Cerebellar cortex (tissue), 1 donor: ENCODE results near the gene FAP.

ENCODE experiments used
- DNase-seq: peaks from one replicate; pipeline ENCODE4 v3.0.0-alpha.2; 2015; ENCODE audit warnings: low spot score

FAP gene

DNA sequence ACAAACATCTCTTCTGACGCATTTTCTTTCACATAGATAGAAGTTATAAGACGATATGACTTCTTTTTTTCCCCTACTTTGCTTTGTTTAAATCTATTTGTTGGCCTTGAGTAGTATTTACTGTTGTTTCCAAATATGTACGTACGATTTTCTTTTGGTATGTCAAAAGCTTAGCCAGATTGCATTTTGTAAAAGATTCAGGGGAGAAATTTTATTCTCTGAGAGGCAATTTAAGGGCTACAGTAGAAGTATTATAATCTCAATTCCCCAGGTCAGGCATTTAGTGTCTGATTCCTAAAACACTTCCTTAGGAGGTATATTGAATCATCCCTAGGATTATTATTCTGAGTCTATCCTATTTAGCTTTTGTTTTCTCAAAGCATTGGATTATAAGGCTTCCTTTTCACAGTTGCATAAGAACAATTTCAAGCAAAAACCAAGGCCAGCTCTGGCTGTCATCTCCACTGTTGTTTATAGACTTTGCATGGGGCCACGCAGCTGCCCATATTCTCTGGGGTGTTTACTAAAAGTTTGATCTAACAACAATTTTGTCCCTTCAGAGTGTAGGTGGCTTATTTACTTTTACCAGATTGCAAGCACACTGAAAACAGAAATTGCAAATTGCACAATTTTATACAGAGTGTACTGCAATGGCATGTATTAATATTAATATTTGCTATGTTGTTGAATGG is 57.6 kb downstream of the FAP start:
- DNase-seq, result no peak

DNA sequence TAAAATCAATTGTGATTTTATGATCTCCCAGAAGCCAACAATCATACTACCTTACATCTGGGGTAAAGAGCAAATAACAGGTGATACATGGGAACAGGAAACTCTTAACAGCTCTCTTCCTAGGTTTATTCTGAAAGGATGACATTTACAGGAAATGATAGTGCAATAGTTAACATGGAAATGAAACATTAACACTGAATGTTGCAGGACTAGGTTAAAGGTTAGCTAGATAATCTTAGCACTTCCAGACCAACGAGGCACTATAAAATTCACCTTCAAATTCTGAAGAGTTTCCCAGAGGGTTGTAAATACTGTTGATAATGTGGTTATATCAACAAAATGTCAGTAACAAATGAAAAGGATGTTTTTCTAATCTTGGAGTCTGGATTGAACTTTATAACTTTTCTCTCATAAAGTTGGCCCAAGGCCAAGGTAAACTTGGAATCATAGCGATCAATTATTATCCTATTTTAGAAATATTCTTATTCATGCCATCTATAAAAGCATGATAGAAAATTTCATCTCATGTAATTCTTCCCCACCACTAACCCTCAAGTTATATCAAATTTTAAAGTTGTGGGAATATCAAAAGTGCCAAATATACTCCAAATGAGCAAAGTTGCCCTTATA is 58.3 kb downstream of the FAP start:
- no peak for DNase-seq

DNA sequence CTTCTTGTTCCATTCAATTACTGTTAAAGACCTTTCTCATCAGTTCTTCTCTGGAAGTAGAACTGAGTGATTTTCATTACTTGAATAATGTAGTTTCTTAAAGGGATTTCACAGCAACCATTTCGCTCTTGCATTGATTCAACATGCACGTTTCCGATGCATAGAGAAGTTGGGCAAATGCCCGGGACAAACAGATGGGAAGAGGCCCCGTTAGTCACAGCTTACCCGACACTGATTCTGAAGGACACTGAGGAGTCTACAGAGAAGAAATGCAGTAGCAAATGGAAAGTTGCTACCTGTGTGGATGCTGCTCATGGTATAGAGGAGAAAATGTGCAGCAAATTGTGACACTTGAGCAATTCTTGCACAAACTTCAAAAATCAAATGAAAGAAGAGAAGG is 58.9 kb downstream of the FAP start:
- DNase-seq, result peak; percentile 4

DNA sequence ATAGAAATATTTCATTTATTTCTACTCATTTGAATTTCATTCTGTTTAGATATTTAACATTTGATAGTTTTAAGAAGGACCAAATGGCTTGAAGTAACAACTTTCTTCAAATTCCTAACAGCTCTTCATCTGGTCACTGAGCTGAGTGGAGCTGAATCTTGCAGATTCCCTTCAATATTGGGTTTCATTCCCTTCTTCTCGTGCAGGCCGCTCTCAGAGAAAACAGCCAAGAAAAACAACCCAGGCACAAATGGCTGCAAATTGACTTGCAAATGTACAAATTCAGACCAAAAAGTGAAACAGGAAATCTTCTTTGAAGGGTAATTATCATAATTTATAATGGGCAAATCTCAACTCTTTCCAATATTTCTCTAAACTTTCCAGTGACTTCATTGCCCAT is 60.9 kb downstream of the FAP start:
- no peak for DNase-seq

DNA sequence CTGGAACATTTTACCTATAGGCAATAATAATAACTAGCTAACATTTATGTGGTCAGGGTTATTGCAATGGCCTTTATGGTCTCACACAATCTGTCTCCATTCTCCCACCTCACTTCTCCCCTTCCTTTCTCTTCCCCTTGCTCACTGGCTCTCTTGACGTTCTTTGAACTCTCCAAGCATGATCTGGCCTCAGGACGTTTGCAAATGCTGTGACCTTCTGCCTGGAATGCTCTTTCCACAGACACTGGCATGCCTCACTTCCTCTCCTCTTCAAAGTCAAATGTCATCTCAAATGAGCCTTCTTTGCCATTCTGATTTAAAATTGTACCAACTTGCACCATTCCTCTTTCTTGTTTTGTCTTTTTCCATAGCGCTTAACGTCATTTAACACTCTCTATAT is 65.9 kb downstream of the FAP start:
- no peak for DNase-seq

DNA sequence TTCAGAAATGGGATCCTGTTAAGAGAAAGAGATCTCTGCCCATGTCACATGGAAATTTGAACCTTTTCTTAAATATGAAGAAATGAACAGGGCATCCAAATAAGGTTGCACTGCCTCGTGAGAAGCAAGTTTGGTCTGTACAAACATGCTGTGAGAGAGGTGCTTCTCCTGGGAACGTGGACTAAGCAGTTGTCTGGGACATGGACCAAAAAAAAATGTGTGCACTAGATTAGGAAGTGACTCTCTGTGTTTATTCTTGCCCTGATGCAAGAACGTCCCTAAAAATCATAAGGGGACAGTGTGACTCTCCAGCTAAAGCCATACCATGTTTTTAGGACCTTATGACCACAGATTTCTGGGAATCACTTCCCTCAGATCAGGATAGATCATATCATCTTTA is 67.5 kb downstream of the FAP start:
- no peak for DNase-seq

DNA sequence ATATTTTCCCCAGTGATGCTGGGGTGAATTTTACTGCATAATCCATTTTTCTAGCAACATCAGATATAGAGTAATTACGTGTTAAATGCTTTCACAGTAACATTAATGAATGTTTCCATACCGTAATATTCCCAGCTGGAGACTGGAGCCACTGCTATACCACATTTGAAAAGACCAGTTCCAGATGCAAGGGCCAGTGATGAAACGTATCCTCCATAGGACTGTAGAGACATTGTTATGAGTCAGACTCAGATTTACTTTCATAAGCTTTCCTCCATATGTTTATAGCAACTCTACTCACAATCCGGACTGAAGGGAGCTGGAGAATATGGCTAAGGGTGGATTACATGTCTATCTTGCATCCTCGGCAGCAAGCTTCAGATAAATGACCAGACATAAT is 68.5 kb downstream of the FAP start:
- DNase-seq, result no peak

DNA sequence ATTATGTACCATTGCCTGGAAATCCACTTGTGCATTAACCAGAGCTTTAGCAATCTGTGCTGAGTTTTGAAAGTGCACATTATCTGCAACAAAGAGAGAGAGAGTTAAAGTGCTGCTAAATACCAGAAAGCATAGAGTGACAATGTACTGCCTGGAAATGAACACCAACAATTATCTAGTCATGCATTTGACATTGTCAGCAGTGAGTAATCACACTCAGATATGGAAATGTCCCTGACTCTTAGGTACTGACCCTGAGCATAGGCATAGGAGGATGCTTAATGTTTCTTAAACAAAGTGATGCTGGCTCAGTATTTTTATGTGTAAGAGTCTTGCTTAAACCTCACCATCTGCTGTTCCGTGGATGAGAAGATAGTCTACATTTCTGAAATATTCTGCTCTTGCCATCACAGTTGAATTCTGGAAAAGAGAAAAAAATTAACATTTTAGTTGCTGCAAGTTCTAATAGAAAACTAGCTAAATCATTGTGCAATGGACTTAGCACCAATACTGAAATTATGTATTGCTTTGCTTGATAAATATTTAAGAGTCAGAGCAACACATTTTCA is 70.4 kb downstream of the FAP start:
- DNase-seq, result no peak

DNA sequence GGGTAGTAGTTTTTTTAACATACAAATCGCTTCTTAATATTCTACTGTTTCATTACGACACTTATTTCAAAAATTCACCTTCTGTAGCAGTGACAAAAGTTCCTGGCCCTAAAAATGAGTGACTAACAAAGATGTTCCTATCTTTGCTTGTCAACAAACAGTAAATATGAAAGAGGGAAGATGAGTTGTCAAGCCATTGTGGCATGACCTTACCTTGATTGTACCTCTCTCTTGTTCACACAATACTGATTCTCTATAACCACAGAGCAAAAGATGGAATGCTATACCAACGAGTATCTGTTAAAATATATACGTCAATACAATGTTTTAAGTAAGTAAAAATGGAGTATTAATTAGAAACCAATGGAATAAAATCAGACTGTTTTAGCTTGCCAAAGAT is 76.5 kb downstream of the FAP start:
- no peak for DNase-seq

DNA sequence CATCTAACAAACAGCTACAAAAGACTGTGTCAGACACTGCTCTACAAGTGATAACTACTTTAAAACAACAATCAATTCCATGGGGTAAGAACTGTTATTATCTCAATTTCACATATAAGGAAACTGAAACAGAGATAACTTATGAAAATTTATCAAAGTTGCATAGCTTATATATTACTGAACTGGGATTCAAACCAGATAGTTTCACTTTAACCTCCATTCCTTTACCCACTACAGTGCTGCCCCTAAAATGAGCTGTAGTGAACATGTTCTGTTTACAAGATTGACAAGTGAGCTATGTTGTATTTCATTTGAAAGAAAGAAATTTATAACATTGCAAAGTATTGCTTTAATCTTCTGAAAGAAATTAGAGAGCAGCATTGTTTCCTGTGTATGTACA is 77.1 kb downstream of the FAP start:
- no peak for DNase-seq

DNA sequence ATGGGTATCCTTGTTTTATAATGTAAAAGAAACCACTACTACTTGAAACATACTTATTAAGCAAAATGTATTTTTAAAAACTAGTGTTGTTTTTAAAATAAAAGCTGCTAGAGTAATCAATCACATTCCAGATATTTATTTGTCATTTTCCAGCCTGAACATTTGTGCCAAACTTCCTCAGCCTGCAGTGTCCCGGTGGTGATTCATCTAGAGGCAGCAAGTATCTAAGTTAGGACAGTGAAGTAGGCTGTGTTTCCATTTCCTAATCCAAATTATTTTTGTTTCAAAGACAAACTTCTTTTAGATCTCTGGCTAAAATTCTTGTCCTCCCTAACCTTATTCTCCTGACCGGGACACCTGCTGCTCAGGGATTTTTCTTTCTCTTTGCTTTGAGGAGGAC is 78.4 kb downstream of the FAP start:
- no peak for DNase-seq

DNA sequence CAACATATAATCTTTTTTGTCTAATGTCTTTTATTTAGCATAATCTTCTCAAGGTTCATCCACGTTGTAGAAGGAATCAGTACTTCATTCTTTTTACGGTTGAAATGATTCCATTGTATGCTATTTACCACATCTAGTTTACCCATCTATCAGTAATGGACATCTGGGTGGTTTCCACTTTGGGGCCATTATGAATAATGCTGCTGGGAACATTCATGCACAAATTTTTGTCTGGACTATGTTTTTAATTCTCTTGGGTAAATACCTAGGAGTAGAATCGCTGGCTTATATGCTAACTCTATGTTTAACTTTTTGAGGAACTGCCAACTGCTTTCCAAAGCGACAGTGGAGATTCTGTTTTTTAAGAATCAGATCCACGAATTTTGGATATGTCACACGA is 83.8 kb downstream of the FAP start:
- no peak for DNase-seq

DNA sequence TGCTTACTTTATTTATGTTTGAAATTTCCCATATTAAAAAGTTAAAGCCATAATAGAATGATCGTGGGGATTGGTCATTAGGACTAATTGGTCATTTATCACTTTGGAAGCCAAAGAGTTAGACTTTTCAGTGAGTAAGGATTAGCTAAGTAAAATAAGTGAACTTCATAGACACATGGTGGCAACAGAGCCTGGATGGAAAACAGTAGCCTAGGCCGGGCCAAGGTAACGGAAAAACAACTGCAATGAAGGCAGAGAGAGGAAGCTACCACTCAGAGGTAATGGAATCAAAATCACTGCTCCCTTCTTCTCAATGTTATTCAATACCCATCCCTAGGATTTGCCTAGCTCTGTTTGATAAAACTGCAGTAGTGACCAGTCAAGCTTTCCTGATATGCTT is 87.1 kb downstream of the FAP start:
- DNase-seq, result no peak

DNA sequence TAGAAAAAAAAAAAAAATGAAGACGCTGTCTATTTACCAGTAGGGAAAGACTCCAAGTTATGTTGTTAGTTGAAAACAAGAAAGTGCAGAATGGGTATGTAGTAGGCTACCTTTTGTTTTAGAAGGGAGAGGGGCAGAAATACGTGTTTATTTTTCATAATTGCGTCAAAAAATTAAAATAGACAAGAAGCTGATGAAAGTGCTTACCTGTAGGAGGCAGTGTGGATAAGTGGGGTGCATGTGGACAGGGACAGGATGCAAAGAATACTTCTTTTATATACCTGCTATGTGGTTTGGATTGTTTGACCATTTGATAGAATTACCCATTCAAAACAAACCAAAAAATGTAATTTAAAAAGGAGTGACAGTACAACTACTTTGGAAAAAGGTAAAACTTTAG is 88.2 kb downstream of the FAP start:
- DNase-seq, result no peak

DNA sequence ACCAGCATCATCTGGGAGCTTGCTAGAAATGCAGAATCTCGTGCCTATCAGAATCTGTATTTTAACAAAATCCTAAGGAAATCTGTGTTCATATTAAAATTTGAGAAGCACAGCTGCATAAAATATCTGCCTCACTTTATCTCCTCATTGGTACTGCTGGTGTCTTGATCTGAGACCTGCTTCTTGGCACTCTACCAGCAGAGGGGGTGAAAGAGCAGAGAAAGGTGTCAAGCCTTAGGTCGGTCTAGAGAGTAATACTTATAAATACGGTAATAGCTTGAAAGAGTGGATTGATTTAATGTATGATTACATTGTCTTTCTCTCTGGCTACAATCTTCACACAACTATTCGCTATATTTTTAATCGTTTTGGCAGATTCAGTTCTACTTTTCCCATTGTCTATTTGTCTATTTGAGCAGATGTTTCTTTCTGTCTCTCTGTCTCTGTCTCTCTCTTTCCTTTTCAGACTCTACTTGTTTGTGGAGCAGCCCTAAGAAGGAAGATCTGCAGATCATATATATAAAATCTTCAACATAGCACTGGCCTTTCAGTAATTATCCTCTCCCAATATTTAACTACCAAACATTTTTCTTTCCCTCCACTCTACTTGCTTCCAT is 89.5 kb downstream of the FAP start:
- DNase-seq, result peak; percentile 25

DNA sequence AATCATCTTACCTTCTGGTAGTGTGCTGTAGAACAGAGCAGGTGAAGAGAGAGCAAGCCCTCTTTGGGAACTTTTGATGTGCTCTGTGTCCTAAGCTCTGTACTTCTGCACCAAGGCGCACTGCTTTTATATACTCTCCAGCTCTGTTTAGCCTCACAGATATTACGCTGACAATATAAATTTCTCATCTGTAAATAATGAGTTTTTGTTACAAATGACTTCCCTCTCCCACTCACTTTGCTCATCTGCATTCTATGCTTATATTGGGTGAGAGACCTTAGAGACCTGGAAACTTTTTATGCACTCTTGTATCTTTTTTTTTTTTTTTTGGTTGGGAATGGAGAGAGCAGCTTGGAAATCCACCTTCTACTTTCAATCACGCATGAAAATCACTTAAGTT is 91.1 kb downstream of the FAP start, which contains the start of gene GCG:
Gene GCG (minus strand): TSS at position 101 of the 400 bp plus-strand sequence. CDS start 3,069 bp downstream, outside the sequence.
- DNase-seq, result no peak

DNA sequence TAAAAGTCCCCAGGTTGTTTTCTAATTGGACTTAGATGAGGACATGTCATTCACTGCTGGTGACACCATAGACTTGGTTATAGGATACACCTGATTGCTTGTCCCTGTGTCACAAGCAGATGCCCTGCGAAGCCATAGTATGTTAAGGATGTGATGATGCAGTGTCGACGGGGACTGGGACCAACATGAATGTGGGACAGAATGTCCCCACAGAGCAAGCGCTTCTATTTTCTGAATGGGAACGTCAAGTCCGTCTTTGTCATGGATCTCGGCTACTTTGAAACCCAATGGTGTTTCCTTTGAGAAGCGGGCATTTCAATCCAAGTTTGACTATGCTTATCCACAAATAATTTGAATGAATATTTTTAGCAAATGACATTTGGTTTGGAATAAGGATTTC is 93.3 kb downstream of the FAP start:
- DNase-seq, result no peak

DNA sequence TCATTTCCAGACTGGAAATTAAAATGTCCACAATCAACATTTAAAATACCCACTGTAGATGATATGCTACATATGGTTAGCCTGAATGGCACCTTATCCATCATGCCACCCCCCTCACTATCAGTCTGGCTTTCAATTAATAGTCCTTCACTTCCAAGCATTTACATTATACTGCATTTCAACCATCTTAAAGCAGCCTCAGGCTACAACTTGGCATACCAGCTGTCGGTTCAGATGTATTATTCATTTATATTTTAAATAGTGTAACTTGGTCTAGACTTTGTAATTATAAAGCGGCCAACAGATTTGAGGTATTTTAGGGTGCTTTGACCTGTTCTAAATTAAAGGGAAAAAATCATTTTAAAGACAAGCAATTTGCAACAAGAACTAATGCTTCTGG is 93.8 kb downstream of the FAP start:
- no peak for DNase-seq

DNA sequence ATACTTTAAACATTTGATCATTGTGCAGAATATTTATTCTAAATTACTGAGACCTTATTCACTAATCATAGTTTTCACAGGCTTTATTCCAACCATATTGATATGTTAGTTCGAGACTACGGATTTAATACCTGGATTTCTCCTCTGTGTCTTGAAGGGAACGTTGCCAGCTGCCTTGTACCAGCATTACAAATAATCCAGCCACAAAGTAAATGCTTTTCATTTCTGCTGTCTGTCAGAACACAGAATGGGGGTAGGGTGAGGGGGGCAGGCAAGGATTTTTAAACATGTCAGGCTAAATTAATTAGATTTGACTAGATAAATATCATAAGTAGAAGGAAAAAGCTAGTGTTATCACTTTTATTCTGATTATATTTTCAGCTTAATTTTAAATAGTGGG is 94.3 kb downstream of the FAP start:
- no peak for DNase-seq

DNA sequence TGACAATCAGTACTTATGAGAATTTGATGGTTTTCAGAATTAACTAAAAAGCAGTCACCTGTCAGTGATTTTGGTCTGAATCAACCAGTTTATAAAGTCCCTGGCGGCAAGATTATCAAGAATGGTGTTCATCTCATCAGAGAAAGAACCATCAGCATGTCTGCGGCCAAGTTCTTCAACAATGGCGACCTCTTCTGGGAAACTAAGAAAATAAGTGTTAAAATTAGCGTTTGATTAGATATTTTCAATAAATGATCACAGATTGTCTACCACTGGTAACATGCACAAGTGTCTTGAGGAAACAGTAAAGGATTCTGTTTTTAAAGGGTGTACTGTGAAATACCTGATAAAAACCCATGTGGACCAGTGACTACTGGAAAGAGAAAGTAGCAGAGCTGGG is 99.3 kb downstream of the FAP start:
- no peak for DNase-seq

DNA sequence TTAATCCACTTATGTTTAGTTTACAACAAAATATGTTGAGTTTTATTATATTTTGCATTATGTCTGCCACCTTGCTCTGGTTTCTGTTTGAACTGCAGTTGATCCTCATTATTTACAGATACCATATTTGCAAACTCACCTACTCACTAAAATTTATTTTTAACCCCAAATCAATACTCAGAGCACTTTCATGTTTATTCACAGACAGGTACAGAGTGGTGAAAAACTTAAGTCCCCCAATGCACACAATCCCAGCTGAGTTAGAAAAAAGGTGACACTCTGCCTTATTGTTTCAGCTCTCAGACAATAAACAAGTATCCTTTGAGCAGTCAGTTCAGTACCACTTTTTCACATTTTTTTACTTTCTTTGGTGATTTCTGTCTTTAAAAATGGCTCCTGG is 104.9 kb downstream of the FAP start:
- DNase-seq, result no peak

DNA sequence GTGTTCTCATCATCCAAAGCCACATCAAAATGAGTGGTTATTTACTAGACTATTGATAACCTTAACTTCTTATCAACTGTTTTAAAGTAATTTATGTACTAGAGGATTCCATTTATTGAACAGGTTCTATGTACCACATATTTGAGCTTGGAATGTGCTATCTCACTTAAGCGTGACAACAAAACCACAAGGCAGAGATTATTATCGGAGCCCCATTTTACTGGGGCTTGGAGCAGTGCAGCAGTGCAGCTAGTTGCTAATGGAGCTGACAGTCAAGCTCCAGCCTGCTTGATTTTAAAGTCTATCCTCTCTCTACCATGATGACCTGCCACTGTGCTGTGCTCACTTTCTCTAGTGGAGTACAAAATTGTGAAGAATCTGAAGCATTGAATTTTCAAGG is 115.8 kb downstream of the FAP start:
- no peak for DNase-seq

DNA sequence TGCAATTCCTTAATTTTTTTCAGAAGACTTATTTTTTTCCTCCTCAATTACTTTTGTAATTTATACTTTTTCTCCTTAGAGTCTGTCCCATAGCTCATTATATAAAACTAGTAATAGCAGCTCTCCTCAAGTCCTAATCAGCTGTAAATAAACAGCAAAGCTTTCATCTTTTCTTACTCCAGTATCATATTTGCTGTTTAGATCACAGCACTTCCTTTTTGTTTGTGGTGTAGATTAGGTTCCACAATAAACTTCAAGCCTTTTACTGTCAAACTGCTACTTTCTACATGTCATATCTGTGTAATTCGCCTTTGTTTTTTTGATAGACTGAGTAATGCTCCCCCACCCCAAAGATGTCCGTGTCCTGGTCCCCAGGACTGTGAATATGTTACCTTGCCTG is 116.7 kb downstream of the FAP start:
- DNase-seq, result no peak
